HFFc6 (cell line): ENCODE measurements around the gene HSPBP1. TPM values are rescaled to one million over a fixed set of nuclear protein-coding genes. Genes with fewer than 3 reads are reported as not detected.

Source experiments
- DNase-seq: peaks from one replicate; pipeline ENCODE4 v3.0.0-alpha.2; 2018
- H3K27ac Mint-ChIP-seq: 2 replicates; pipeline ENCODE4 v1.8.0; 2020; ENCODE audit warnings: mild to moderate bottlenecking, mixed read lengths
- H3K27me3 Mint-ChIP-seq: 2 replicates; pipeline ENCODE4 v1.8.0; 2021; ENCODE audit warnings: mild to moderate bottlenecking, moderate library complexity, mixed read lengths; ENCODE audit not compliant: insufficient read depth
- H3K36me3 Mint-ChIP-seq: 2 replicates; pipeline ENCODE4 v1.8.0; 2021; ENCODE audit warnings: low read depth, mixed read lengths
- H3K4me1 Mint-ChIP-seq: 2 replicates; pipeline ENCODE4 v1.8.0; 2020; ENCODE audit warnings: low read depth, mixed read lengths
- H3K4me3 Mint-ChIP-seq: 2 replicates; pipeline ENCODE4 v1.8.0; 2020; ENCODE audit warnings: mild to moderate bottlenecking, moderate library complexity, mixed read lengths
- H3K9me3 Mint-ChIP-seq: 2 replicates; pipeline ENCODE4 v1.8.0; 2020; ENCODE audit warnings: mild to moderate bottlenecking, mixed read lengths
- CTCF ChIP-seq: fragments of 200-600 bp; sonication (generic); IDR thresholded peaks from 2 replicates; pipeline ENCODE4 v1.5.0; 2021; ENCODE audit warnings: antibody characterized with exemption, mild to moderate bottlenecking
- total RNA-seq, 6 experiments: library from RNA; stranded (reverse); fragmentation: NEBNext Ultra II Directional; extraction: Animal tissue kit (Norgen Biotek cat#: 25700); gene quantifications; 2 replicates in 1 of 6; 3 replicates in 5 of 6; pipeline ENCODE4 v1.2.3, GENCODE V29; 2021

HSPBP1 gene
- total RNA-seq, 6 experiments from 2014 or later, result 37.5 to 43.1 (median 42.5) TPM

GRCh38 chr19:55285229-55285890, 5.5 kb upstream of the HSPBP1 start:
- Mint-ChIP-seq H3K4me1 (peaks cover 24% of the 10 kb centered on the region), H3K27me3 (peaks cover 4% of the 10 kb centered on the region; the same call in 1 of the 2 replicates), H3K9me3 (no peaks in the 10 kb centered on the region), H3K4me3 (peak overlapping the region; percentile 82), H3K36me3 (no peaks in the 10 kb centered on the region), H3K27ac (peak overlapping the region; percentile 69)
- TF ChIP-seq CTCF, result no peak
- DNase-seq, result no peak

GRCh38 chr19:55284405-55285058, 4.6 kb upstream of the HSPBP1 start:
- Mint-ChIP-seq H3K4me1 (peaks cover 29% of the 10 kb centered on the region), H3K27me3 (peaks cover 4% of the 10 kb centered on the region; the same call in 1 of the 2 replicates)

GRCh38 chr19:55283548-55284377, 3.9 kb upstream of the HSPBP1 start, which contains the start of gene BRSK1:
Gene BRSK1 (plus strand): TSS chr19:55283997. CDS start chr19:55284443, 446 bp downstream.
- Mint-ChIP-seq H3K27ac (peak within 1 kb of the TSS; percentile 55), H3K27me3 (peaks cover 4% of the 10 kb centered on the region; the same call in 1 of the 2 replicates), H3K9me3 (no peaks in the 10 kb centered on the region), H3K36me3 (no peaks in the 10 kb centered on the region), H3K4me3 (peak within 1 kb of the TSS; percentile 82), H3K4me1 (peaks cover 36% of the 10 kb centered on the region)
- peak; percentile 39 for DNase-seq
- TF ChIP-seq CTCF, result no peak

More at GRCh38 chr19:55284405-55285058, 4.6 kb upstream of the HSPBP1 start:
- Mint-ChIP-seq H3K27ac (peak overlapping the region; percentile 69), H3K36me3 (no peaks in the 10 kb centered on the region), H3K4me3 (peak overlapping the region; percentile 82), H3K9me3 (no peaks in the 10 kb centered on the region)
- DNase-seq, result no peak
- no peak for TF ChIP-seq CTCF

- H3K27me3 Mint-ChIP-seq, result peaks cover 5% of the 10 kb centered on the region
- no peak for DNase-seq
- peak overlapping the region; percentile 99 for H3K27ac Mint-ChIP-seq
- peak overlapping the region; percentile 100 for H3K4me3 Mint-ChIP-seq
- H3K36me3 Mint-ChIP-seq, result peaks cover 7% of the 10 kb centered on the region; the same call in 1 of the 2 replicates
- H3K4me1 Mint-ChIP-seq, result peaks cover 30% of the 10 kb centered on the region
- no peaks in the 10 kb centered on the region for H3K9me3 Mint-ChIP-seq
- TF ChIP-seq CTCF, result no peak
Measured at GRCh38 chr19:55279340-55279739, 570 bp downstream of the HSPBP1 start.

- Mint-ChIP-seq H3K4me3 (peak overlapping the region; percentile 100), H3K27ac (peak overlapping the region; percentile 99), H3K27me3 (peaks cover 3% of the 10 kb centered on the region), H3K4me1 (peaks cover 27% of the 10 kb centered on the region), H3K9me3 (no peaks in the 10 kb centered on the region), H3K36me3 (peaks cover 10% of the 10 kb centered on the region)
- DNase-seq, result no peak
- TF ChIP-seq CTCF, result no peak
Measured at GRCh38 chr19:55278391-55279135, 1.3 kb downstream of the HSPBP1 start.
